PC-3 (cell line): Measurements from ENCODE around the gene ARL8A.

Experiments used
- EZH2 ChIP-seq: fragments of 300-600 bp; sonication (generic); IDR thresholded peaks from one replicate; pipeline ENCODE4 v1.6.1; 2017; ENCODE audit warnings: antibody characterized with exemption, mild to moderate bottlenecking, low read length; ENCODE audit not compliant: unreplicated experiment
- TF ChIP-seq, protein P1 (sequence below): fragments of 300-600 bp; sonication (generic); conservative IDR thresholded peaks from 2 replicates; pipeline ENCODE4 v1.5.1; 2017; ENCODE audit warnings: antibody characterized with exemption, low read depth, mild to moderate bottlenecking, low read length

- TF ChIP-seq EZH2: no peak
- TF ChIP-seq, protein P1, sequence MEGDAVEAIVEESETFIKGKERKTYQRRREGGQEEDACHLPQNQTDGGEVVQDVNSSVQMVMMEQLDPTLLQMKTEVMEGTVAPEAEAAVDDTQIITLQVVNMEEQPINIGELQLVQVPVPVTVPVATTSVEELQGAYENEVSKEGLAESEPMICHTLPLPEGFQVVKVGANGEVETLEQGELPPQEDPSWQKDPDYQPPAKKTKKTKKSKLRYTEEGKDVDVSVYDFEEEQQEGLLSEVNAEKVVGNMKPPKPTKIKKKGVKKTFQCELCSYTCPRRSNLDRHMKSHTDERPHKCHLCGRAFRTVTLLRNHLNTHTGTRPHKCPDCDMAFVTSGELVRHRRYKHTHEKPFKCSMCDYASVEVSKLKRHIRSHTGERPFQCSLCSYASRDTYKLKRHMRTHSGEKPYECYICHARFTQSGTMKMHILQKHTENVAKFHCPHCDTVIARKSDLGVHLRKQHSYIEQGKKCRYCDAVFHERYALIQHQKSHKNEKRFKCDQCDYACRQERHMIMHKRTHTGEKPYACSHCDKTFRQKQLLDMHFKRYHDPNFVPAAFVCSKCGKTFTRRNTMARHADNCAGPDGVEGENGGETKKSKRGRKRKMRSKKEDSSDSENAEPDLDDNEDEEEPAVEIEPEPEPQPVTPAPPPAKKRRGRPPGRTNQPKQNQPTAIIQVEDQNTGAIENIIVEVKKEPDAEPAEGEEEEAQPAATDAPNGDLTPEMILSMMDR: no peak
Measured at GRCh38 chr1:202148391-202148790, 3.9 kb upstream of the ARL8A start.
